ENCODE measurements around the gene PARP8.
"Not testable (repeated sequence)": the region's sequence is repeated elsewhere in the genome, so short reads cannot be mapped to it uniquely, and the experiment has no call there.

The PARP8 gene

DNA sequence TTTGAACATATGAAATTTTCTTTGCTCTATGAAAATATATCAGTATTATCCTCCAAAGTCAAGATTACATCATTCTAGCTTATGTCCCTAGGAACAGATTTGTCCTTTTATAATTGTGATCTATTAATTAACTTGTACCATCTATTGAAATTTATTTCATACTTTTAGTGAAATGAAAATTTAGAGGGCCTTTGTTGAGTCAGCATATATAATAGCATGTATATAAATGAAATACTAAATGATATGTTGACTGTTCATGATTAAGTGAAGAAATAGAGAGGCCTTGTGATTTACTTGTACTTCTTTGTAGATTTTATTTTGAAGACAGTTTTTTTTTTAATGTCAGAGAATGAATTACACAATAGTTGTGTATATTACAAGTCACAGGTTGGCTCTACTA lies 86.4 kb downstream of the PARP8 start:
- in situ Hi-C loops (cut with HindIII; ENCODE audit: low pct_ligation_motif_present, low pct_unique_long_range_greater_than_20kb, low sequenced_read_pairs): no loop called here
- DNase-seq: no peak

DNA sequence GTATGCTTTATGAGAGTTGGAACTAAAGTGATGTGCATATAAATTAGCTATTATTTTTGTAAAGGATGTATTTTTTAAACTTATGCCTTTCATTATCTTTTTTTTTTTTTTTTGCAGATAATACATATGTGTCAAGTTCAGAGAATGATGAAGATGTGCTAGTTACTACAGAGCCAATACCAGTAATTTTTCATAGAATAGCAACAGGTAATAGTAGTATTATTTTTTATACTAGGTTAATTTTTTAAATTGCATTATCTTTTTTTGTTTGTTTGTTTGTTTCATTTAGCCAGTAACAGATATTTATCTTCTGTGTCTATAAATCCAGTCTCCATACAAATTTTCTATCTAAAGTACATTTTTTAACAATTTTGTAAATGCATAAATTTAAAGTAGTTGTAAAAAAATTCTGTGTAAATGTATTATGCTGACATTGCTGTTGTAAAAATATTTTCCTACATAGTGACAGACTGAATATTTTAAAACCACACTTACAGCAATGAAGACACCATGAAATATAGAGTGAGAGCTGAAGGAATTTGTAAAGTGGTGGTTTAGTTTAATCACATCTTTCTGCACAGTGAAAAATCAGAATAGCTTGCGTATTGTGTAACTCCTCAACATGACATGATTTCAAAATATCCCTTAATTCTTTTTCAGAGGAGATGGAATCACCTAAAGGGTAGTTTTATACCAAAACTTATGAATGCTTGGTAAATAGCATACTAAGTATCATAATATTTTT lies 93.3 kb downstream of the PARP8 start:
- no peak for DNase-seq
- in situ Hi-C loops (cut with HindIII; ENCODE audit: low pct_ligation_motif_present, low pct_unique_long_range_greater_than_20kb, low sequenced_read_pairs): no loop called here

DNA sequence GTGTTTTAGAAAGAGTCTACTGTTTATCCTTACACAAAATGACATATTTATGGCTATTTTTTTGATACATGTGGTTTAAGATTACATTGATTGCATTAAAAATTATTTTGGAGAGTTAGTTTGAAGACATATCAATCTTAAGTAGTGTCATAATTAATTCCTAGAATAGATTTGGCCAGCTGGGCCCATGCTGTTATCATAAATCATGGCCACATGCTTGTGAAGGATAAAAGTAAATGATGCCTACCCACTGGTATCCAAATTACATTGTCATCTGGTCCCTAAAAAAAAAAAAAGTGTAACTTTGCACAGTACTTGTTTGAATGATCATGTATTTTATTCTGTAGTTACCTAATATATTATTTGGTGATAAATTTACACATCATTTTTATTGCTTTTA lies 96.9 kb downstream of the PARP8 start:
- no peak for DNase-seq
- in situ Hi-C loops (cut with HindIII; ENCODE audit: low pct_ligation_motif_present, low pct_unique_long_range_greater_than_20kb, low sequenced_read_pairs): no loop called here

DNA sequence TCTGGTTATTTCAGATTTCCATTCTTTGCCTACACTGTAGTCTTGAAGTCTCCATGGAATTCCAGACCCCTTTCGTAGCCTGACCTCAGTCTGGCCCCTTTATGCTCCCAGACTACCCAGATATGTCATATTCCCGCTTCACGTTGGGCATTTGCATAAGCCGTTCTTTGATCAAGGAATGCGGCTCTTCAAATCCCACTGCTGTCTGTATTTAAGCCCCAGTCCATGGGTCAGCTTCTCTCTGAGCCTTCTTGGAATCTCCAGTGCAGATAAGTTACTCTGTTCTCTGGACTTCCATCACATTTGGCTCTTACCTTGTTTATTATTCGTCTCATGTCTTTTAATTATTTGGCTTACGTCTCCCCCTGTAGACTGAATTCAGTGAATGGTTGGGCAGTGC lies 97.4 kb downstream of the PARP8 start:
- no peak for DNase-seq
- in situ Hi-C loops (cut with HindIII; ENCODE audit: low pct_ligation_motif_present, low pct_unique_long_range_greater_than_20kb, low sequenced_read_pairs): no loop called here

DNA sequence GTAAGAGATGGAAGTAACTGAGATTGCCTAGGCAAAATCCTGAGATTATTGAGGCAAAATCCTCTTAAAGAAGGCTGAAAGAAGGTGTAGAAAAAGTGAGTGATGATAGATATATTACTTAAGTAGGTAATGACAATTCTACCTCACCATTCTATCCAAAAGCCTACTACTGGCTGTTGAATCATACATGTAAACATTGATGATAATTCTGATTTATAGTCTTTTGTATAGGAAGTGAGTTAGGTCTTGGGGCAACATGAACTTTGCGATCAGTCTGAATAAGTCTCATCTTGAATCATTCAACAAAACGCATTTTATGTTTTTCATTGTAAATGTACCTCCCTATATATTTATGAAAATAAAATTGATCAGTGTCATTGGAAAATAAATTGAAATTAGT lies 99.6 kb downstream of the PARP8 start:
- DNase-seq: no peak
- in situ Hi-C loops (cut with HindIII; ENCODE audit: low pct_ligation_motif_present, low pct_unique_long_range_greater_than_20kb, low sequenced_read_pairs): no loop called here

DNA sequence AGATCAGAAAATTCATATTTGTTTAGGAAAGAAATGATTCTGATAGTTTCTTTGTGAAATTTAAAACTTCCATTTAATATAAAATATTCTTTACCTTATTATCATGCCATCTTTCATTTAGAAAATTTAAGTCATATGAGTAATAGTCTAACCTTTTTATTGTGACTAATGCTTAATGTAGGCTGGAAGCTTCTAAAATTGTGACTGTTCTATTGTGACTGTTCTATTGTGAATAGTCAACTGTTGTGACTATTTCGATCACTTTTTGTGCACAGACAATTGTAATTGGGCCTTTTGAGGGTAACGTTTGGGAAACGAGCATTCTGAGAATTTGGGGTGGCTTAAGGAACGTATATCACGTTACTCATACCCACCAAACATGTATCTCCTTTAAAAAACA lies 100.0 kb downstream of the PARP8 start:
- in situ Hi-C loops (cut with HindIII; ENCODE audit: low pct_ligation_motif_present, low pct_unique_long_range_greater_than_20kb, low sequenced_read_pairs): no loop called here
- DNase-seq: no peak

DNA sequence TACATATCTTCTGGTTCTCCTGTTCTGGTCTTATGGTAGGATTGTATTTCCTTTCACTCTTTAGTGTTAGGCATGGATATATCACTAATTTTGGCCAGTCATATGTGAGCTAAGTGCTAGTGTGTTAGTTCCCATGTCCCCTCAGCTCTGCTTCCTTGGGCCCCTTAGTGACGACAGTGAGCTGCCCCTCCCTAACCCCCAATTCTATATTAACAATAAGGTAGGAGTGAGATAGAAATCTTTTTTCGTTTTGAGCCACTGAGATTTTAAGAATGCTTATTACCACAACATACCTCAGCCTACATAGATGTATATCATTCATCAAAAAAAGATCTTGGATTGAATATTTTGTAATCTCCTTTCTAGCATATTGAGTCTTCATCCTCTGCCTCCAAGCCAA lies 100.5 kb downstream of the PARP8 start:
- in situ Hi-C loops (cut with HindIII; ENCODE audit: low pct_ligation_motif_present, low pct_unique_long_range_greater_than_20kb, low sequenced_read_pairs): no loop called here
- no peak for DNase-seq

DNA sequence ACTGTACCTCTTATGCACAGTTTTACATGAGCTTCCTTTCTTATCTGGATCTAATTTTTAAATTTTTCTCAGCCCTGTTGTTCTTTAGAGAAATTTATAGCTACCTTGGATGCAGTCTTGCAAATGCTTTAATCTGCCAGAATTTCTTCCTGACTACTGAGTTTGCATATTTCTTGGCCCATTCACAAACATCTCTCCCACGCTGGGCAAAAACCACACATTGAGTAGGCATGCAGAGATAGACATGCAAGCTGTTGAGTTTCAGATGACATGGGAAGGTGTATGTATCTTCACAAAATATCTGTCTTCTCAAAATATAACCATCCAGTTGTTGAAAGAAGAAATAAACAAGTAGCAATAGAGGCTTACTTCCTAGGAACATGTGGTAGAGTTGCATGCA lies 101.2 kb downstream of the PARP8 start:
- in situ Hi-C loops (cut with HindIII; ENCODE audit: low pct_ligation_motif_present, low pct_unique_long_range_greater_than_20kb, low sequenced_read_pairs): no loop called here
- no peak for DNase-seq

DNA sequence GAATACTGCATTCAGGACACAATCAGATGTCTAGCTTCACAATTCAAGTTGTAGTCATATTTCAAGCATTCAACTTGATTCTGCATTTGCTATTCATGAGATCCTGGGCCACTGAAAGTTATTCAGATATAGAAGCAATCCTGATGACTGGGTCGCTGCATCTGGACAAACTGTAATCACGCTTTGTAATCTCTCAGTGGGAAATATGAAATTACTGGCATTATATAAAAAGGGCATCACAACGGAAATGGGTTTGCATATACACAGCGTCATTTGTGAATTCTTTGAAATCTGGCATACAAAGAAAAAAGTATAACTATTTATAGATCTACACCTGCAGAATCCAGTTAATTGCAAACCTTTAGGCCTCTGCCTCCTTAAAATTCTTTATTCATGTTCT lies 102.2 kb downstream of the PARP8 start:
- DNase-seq: no peak
- in situ Hi-C loops (cut with HindIII; ENCODE audit: low pct_ligation_motif_present, low pct_unique_long_range_greater_than_20kb, low sequenced_read_pairs): no loop called here

DNA sequence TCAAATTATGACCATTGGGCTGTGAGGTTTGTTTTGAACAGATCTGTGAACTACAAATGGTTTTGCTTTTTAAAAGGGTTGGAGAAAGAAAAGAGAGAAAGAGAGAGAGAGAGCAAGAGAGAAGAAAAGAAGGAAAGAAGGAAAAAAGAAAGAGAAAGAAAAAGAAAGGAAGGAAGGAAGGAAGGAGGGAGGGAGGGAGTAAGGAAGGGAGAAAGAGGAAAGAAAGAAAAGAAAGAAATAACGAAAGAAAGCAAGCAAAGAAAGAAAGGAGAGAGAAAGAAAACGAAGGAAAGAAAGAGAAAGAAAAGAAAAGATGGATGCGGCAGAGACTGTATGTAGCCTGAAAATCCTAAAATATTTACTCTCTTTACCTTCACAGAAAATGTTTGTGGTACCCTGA lies 104.0 kb downstream of the PARP8 start:
- no peak for DNase-seq
- in situ Hi-C loops (cut with HindIII; ENCODE audit: low pct_ligation_motif_present, low pct_unique_long_range_greater_than_20kb, low sequenced_read_pairs): no loop called here

DNA sequence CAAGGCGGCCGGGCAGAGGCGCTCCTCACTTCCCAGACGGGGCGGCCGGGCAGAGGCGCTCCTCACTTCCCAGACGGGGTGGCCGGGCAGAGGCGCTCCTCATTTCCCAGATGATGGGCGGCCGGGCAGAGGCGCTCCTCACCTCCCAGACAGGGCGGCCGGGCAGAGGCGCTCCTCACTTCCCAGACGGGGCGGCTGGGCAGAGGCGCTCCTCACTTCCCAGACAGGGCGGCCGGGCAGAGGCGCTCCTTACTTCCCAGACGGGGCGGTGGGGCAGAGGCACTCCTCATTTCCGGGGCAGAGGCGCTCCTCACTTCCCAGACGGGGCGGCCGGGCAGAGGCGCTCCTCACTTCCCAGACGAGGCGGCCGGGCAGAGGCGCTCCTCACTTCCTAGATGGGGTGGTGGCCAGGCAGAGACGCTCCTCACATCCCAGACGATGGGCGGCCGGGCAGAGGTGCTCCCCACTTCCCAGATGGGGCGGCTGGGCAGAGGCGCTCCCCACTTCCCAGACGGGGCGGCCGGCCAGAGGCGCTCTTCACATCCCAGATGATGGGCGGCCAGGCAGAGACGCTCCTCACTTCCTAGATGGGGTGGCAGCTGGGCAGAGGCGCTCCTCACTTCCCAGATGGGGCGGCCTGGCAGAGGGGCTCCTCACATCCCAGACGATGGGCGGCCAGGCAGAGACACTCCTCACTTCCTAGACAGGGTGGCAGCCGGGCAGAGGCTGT lies 108.2 kb downstream of the PARP8 start:
- in situ Hi-C loops (cut with HindIII; ENCODE audit: low pct_ligation_motif_present, low pct_unique_long_range_greater_than_20kb, low sequenced_read_pairs); DNase-seq: not testable (repeated sequence)

DNA sequence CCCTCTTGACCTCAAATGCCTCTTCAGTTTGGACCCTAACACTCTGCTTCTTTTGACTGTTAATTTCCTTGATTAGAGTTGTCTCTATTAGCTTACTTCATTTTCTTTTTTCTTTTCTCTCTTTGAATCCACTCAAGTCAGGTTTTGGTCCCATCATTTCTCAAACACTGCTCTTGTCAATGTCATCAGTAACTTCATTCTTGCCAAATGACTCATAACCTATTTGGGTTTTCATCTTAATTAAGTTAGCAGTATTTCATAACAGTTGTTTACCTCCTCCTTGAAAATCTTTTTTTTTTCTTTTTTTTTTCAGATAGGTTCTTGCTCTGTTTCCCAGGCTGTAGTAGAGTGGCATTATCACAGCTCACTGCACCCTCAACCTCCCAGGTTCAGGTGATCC lies 119.6 kb downstream of the PARP8 start:
- DNase-seq: no peak
- in situ Hi-C loops (cut with HindIII; ENCODE audit: low pct_ligation_motif_present, low pct_unique_long_range_greater_than_20kb, low sequenced_read_pairs): no loop called here

DNA sequence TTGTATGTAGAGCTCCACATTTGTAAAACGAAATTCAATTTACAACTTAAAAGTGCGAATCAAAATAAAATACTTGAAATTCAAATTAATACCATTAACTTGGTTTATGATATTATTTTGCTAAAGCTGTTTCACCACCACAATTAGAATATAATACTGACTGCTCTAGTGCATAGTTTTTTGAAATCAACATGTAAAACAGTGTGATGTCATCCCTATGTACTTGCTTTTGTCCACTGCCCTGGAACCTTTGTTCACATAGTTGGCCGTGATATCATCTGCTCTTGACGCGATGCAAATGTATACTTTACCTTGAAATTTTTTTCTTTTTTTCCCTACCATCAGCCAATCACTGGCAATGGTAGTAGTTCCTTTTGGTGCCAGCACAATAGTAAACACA lies 125.4 kb downstream of the PARP8 start:
- in situ Hi-C loops (cut with HindIII; ENCODE audit: low pct_ligation_motif_present, low pct_unique_long_range_greater_than_20kb, low sequenced_read_pairs): no loop called here
- no peak for DNase-seq

DNA sequence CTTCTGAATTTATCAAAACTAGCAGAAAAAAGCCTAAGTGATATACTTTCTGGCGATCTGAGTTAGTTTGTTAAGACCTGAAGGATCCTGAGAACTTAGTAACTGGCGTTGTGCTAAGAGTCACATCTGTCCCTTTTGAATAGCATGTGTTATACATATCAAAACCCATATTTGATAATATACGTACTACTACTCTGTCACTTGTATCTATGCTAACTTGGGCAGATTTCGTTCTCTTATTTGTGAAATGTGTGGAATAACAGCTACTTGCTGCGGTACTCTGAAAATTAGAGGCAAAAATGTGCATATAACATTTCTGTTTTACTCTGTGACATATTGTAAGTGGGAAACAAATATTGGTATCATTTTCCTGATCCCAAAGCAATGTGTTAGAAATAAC lies 126.4 kb downstream of the PARP8 start:
- no peak for DNase-seq

DNA sequence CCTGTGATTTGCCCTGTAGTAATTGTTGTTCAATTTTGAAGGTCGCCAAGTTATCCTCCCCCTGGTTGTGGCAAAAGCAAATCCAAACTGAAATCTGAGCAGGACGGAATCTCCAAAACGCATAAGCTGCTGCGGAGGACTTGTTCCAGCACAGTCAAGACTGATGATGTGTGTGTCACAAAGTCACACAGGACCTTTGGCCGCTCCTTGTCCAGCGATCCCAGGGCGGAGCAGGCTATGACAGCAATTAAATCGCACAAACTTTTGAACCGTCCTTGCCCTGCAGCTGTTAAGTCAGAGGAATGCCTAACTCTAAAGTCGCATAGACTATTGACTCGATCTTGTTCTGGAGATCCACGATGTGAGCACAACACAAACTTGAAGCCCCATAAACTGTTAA lies 128.4 kb downstream of the PARP8 start:
- in situ Hi-C loops (cut with HindIII; ENCODE audit: low pct_ligation_motif_present, low pct_unique_long_range_greater_than_20kb, low sequenced_read_pairs): no loop called here
- no peak for DNase-seq

More for the DNA sequence above, 126.4 kb downstream of the PARP8 start:
- in situ Hi-C loops (cut with HindIII; ENCODE audit: low pct_ligation_motif_present, low pct_unique_long_range_greater_than_20kb, low sequenced_read_pairs): no loop called here

DNA sequence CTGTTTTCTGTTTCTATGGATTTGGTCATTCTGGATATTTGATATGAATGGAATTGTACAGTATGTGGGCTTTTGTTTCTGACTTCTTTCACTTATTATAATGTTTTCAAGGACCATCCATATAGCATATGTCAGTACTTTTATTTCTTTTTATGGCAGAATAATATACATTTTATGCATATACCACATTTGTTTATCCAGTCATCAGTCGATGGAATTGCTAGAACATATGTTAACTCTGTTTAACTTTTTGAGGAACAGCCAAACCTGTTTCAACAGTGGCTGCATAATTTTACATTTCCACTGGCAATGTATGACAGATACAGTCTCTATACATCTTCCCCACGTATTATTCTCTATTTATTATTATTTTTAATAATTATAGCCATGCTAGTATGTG lies 131.6 kb downstream of the PARP8 start:
- in situ Hi-C loops (cut with HindIII; ENCODE audit: low pct_ligation_motif_present, low pct_unique_long_range_greater_than_20kb, low sequenced_read_pairs): no loop called here
- DNase-seq: no peak

DNA sequence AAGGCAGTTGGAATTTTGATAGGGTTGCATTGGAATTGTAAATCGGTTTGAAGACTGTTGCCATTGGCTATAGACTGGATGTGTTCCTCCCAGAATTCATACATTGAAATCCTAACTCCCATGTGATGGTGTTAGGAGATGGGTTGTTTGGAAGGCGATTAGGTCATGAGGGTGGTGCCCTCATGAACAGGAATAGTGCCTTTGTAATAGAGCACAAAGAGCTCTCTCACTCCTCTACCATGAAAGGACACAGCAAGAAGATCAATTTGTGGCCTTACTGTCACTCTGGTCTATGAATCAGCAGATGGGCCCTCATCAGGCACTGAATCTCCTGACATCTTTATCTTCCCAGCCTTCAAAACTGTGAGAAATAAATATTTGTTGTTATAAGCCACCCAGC lies 133.2 kb downstream of the PARP8 start:
- no peak for DNase-seq
- in situ Hi-C loops (cut with HindIII; ENCODE audit: low pct_ligation_motif_present, low pct_unique_long_range_greater_than_20kb, low sequenced_read_pairs): no loop called here

DNA sequence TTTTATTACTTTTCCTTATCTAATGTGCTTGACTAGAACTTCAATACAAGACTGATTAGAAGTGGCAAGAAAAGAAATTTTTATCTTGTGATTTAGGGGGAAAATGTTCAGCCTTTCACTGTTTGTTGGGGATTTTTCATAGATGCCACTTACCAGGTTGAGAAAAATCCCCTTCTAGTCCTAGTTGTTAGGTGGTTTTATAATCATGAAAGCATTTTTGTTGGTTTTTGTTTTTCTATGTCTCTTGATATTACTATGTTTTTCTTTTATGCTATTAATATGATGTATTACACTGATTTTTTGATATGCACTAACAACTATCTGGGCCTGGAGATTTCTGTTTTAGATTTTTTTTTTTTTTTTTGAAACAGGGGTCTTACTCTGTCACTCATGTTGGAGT lies 134.0 kb downstream of the PARP8 start:
- in situ Hi-C loops (cut with HindIII; ENCODE audit: low pct_ligation_motif_present, low pct_unique_long_range_greater_than_20kb, low sequenced_read_pairs): no loop called here

DNA sequence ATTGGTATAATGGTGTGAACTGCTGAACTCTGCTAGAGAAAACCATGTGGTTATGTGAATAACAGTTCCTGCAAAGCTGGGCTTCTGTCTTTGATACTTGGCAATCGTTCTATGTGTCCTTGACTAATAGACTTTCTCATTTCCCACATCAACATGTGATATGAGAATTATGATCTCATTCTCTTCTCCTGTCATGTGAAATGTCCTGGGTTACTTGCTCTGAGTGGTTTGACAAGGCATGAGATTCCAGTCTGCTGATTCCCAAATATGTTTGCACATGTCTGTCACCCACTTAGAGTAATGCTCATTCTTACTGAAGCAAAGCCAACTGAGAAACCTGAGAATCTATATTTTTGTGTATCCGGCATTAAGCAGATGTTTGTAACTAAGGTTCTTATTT lies 141.2 kb downstream of the PARP8 start:
- in situ Hi-C loops (cut with HindIII; ENCODE audit: low pct_ligation_motif_present, low pct_unique_long_range_greater_than_20kb, low sequenced_read_pairs): no loop called here
- DNase-seq: no peak

More for the DNA sequence above, 134.0 kb downstream of the PARP8 start:
- DNase-seq: no peak

DNA sequence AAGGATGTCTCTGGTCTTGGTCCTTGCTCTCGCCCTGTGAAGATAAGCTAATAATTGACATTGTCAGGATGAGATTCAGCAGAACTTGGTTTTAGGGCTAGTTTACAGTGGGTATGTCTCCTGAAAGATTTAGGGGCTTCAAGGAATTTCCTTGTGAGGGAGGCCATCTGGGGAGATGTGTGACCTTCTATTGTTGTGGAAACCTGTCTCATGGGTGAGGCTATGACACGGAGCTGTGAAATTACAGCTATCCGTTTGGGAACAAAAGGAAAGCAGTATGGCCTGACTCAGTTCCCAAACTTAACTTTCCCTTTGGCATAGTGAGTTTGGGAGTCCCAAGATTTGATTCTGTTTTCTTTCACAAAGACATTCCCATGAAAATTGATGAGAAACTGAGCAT lies 142.0 kb downstream of the PARP8 start:
- DNase-seq: no peak
- in situ Hi-C loops (cut with HindIII; ENCODE audit: low pct_ligation_motif_present, low pct_unique_long_range_greater_than_20kb, low sequenced_read_pairs): no loop called here
